ENCODE measurements around the gene SPATA22.
"Not testable (repeated sequence)": the region's sequence is repeated elsewhere in the genome, so short reads cannot be mapped to it uniquely, and the experiment has no call there.

The SPATA22 gene

GRCh38 chr17:3474212-3474611 is 2.6 kb upstream of the SPATA22 start:
- no peak for DNase-seq (ENCODE audit: low read depth in 2 of 2)

- no peak for DNase-seq (ENCODE audit: low read depth in 2 of 2)
These were observed 518 bp upstream of the SPATA22 start for GRCh38 chr17:3472137-3472536.

GRCh38 chr17:3469529-3469928 is 2.1 kb downstream of the SPATA22 start:
- DNase-seq (ENCODE audit: low read depth in 2 of 2) = no peak

- DNase-seq (ENCODE audit: low read depth in 2 of 2) = not testable (repeated sequence)
These were observed 5.3 kb downstream of the SPATA22 start for GRCh38 chr17:3466355-3466754.

GRCh38 chr17:3448059-3448665 is 23.5 kb downstream of the SPATA22 start:
- no peak for DNase-seq (ENCODE audit: low read depth in 2 of 2)

GRCh38 chr17:3447625-3448024 is 24.0 kb downstream of the SPATA22 start:
- no peak for DNase-seq (ENCODE audit: low read depth in 2 of 2)

GRCh38 chr17:3440451-3440850 is 31.2 kb downstream of the SPATA22 start:
- no peak for DNase-seq (ENCODE audit: low read depth in 2 of 2)

- no peak for DNase-seq (ENCODE audit: low read depth in 2 of 2)
These were observed 33.3 kb downstream of the SPATA22 start for GRCh38 chr17:3438368-3438767.

- DNase-seq (ENCODE audit: low read depth in 2 of 2) = no peak
These were observed 37.9 kb downstream of the SPATA22 start, which contains the start of gene OR1E2 for GRCh38 chr17:3433741-3434140. TSS of gene OR1E2 (minus strand) at chr17:3433841. CDS start at chr17:3433841, 0 bp downstream.

- DNase-seq (ENCODE audit: low read depth in 2 of 2) = peak in 1 of 2 experiments; percentile 0
These were observed 38.4 kb downstream of the SPATA22 start for GRCh38 chr17:3433215-3433614.

- no peak for DNase-seq (ENCODE audit: low read depth in 2 of 2)
These were observed 53.4 kb downstream of the SPATA22 start for GRCh38 chr17:3418222-3418621.

GRCh38 chr17:3415610-3416009 is 56.0 kb downstream of the SPATA22 start:
- no peak for DNase-seq (ENCODE audit: low read depth in 2 of 2)

- not testable (repeated sequence) for DNase-seq (ENCODE audit: low read depth in 2 of 2)
These were observed 59.4 kb downstream of the SPATA22 start for GRCh38 chr17:3412216-3412615.

GRCh38 chr17:3411070-3411469 is 60.5 kb downstream of the SPATA22 start, which contains the start of gene OR3A3:
TSS of gene OR3A3 (plus strand) at chr17:3411370.
- DNase-seq (ENCODE audit: low read depth in 2 of 2) = no peak

GRCh38 chr17:3403856-3404255 is 67.8 kb downstream of the SPATA22 start:
- not testable (repeated sequence) for DNase-seq (ENCODE audit: low read depth in 2 of 2)

GRCh38 chr17:3401786-3402185 is 69.8 kb downstream of the SPATA22 start:
- no peak for DNase-seq (ENCODE audit: low read depth in 2 of 2)

GRCh38 chr17:3400055-3400454 is 71.6 kb downstream of the SPATA22 start:
- DNase-seq (ENCODE audit: low read depth in 2 of 2) = no peak

- DNase-seq (ENCODE audit: low read depth in 2 of 2) = no peak
These were observed 73.3 kb downstream of the SPATA22 start, which contains the start of gene OR1E1 for GRCh38 chr17:3398310-3398709. TSS of gene OR1E1 (minus strand) at chr17:3398410. CDS start at chr17:3398410, 0 bp downstream.

GRCh38 chr17:3397801-3398200 is 73.8 kb downstream of the SPATA22 start:
- not testable (repeated sequence) for DNase-seq (ENCODE audit: low read depth in 2 of 2)
